ENCODE results near the gene PRRX2. TPM values are rescaled to one million over a fixed set of nuclear protein-coding genes. Genes with fewer than 3 reads are reported as not detected.

Gene PRRX2
- total RNA-seq, 1 donor from 2014 or later = 3.1 TPM

DNA sequence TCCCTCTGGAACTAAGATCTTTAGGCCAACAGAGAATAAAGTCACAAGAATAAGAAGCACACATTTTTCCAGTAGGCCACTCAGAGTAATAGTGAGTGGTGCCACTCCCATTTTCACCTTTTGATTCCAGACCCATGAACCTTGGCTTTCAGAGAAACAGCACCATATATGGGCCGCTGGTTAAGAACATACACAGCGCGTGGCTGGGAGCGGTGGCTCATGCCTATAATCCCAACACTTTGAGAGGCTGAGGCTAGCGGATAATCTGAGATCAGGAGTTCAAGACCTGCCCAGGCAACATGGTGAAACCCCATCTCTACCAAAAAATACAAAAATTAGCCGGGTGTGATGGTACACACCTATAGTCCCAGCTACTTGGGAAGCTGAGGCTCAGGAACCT lies 103.0 kb downstream of the PRRX2 start:
- H3K9me3 ChIP-seq (ENCODE audit: control insufficient read depth in 3 of 3, low read length in 3 of 3) = no peaks in the 10 kb centered on the region
- no peak overlapping the region for H3K9ac ChIP-seq (ENCODE audit: low read depth in 1 of 3, low read length in 3 of 3)
- no peak overlapping the region for H3K27ac ChIP-seq (ENCODE audit: low read depth, low read length)
- H3K27me3 ChIP-seq (ENCODE audit: control insufficient read depth in 3 of 3, insufficient read depth in 3 of 3, low read length in 3 of 3) = no peaks in the 10 kb centered on the region
- H3K36me3 ChIP-seq (ENCODE audit: control insufficient read depth in 3 of 3, insufficient read depth in 3 of 3, low read length in 3 of 3) = no peaks in the 10 kb centered on the region
- peaks cover 0 to under 1% (median 0%) of the 10 kb centered on the region in 3 donors for H3K4me1 ChIP-seq (ENCODE audit: control insufficient read depth in 3 of 3, insufficient read depth in 3 of 3, low read length in 3 of 3)
- no peak overlapping the region for H3K4me3 ChIP-seq (ENCODE audit: low read length in 3 of 3)

DNA sequence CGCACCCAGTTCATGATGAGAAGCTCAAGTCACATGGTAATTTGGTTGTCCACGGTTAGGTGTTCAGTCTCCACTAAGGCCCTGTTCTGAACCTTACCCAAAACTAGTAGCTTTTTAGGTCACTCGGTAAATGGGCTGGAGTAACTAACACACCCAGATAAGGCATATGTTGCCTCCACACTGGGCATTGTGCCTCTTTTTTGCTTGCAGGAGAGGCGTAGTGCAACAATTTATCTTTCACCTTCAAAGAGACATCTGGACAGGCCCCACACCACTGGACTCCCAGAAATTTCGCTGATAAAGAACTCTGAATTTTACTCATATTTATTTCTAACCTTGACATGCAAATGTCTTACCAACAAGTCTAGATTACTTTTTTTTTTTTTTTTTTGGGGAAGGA lies 104.2 kb downstream of the PRRX2 start:
- Histone ChIP-seq H3K27me3 (ENCODE audit: control insufficient read depth in 3 of 3, insufficient read depth in 3 of 3, low read length in 3 of 3) (peaks cover 0 to 2% (median 0%) of the 10 kb centered on the region in 3 donors), H3K9me3 (ENCODE audit: control insufficient read depth in 3 of 3, low read length in 3 of 3) (no peaks in the 10 kb centered on the region), H3K4me3 (ENCODE audit: low read length in 3 of 3) (no peak overlapping the region)

DNA sequence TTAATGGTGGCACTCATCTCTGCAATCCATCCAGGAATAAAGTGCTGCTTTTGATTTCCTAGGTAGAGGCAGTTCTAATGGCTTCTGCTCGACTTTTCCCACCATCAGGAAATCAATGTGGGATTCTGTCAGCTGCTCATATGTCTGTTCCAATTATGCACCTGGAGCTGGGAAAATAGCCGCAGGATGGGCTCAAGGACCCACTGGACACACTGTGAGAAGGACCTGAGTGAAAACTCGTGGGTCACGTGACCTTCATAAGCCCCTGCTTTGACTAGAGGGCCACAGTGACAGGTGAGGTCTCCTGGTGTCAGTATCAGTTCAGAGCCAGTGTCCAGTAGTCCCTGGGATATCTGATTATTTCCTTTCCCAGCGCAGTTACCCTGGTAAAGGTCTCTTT lies 105.3 kb downstream of the PRRX2 start:
- no peaks in the 10 kb centered on the region for H3K9me3 ChIP-seq (ENCODE audit: control insufficient read depth in 3 of 3, low read length in 3 of 3)
- no peak overlapping the region for H3K4me3 ChIP-seq (ENCODE audit: low read length in 3 of 3)
- no peaks in the 10 kb centered on the region for H3K4me1 ChIP-seq (ENCODE audit: control insufficient read depth in 3 of 3, insufficient read depth in 3 of 3, low read length in 3 of 3)
- peaks cover 0 to 10% (median 5%) of the 10 kb centered on the region in 3 donors for H3K27me3 ChIP-seq (ENCODE audit: control insufficient read depth in 3 of 3, insufficient read depth in 3 of 3, low read length in 3 of 3)
- H3K9ac ChIP-seq (ENCODE audit: low read depth in 1 of 3, low read length in 3 of 3) = no peak overlapping the region
- H3K36me3 ChIP-seq (ENCODE audit: control insufficient read depth in 3 of 3, insufficient read depth in 3 of 3, low read length in 3 of 3) = no peaks in the 10 kb centered on the region
- H3K27ac ChIP-seq (ENCODE audit: low read depth, low read length) = no peak overlapping the region

More for the DNA sequence above, 104.2 kb downstream of the PRRX2 start:
- H3K4me1 ChIP-seq (ENCODE audit: control insufficient read depth in 3 of 3, insufficient read depth in 3 of 3, low read length in 3 of 3) = no peaks in the 10 kb centered on the region
- H3K9ac ChIP-seq (ENCODE audit: low read depth in 1 of 3, low read length in 3 of 3) = no peak overlapping the region
- H3K36me3 ChIP-seq (ENCODE audit: control insufficient read depth in 3 of 3, insufficient read depth in 3 of 3, low read length in 3 of 3) = no peaks in the 10 kb centered on the region
- H3K27ac ChIP-seq (ENCODE audit: low read depth, low read length) = no peak overlapping the region

Other genes starting within 250 kb of the PRRX2 start
- gene C9orf50, start 44.5 kb upstream of the PRRX2 start, total RNA-seq = not detected
- 18.8 TPM for gene NTMT1, start 39.5 kb upstream of the PRRX2 start, total RNA-seq
- gene ASB6, start 23.5 kb upstream of the PRRX2 start, total RNA-seq = 4.2 TPM
- gene PTGES, start 87.4 kb downstream of the PRRX2 start, total RNA-seq = 12.5 TPM
- gene TOR1B, start 137.5 kb downstream of the PRRX2 start, total RNA-seq = 15.7 TPM
- 11.0 TPM for gene TOR1A, start 158.5 kb downstream of the PRRX2 start, total RNA-seq
- gene C9orf78, start 169.6 kb downstream of the PRRX2 start, total RNA-seq = 32.9 TPM
- gene USP20, start 169.8 kb downstream of the PRRX2 start, total RNA-seq = 3.7 TPM

All from skeletal muscle tissue (tissue), 4 donors.